ENCODE measurements around the gene MRPL14.

MRPL14 gene

DNA sequence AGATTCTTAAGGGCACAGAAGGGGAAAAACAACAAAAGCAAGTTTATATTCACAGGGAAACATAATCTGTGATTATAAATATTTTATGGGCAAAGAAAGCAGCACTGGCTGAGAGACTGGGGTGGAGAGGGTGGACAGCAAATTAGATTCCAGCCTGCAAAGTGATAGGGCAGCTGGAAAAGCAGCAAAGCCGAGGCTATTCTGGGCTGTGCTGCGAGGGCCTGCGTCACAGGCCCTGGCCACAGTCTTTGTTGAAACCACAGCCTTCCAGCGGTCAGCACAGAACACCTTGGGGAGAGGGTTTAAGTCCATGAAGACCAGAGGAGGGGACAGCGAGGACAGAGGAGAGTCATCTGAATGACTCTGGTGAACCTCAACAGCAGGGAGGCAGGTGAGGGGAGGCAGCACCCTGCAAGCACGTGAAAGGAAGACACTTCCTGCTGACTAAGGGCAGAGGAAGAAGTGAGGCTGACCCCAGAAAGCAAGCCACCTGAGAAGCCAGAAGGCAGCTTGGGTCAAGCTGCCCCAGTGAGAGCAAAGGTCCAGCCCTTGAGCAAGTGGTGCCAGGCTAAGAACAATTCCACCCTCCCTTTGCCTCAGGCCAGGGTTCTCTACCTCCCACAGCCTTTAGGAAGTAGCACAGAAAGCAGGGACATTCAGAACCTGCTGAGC, 17.1 kb downstream of the MRPL14 start:
- DNase-seq (ENCODE audit: low spot score) = no peak
- in situ Hi-C loops (cut with MboI; ENCODE audit: low pct_unique_long_range_greater_than_20kb, low sequenced_read_pairs, unreplicated experiment) = no loop called here
- no peak for TF ChIP-seq CTCF (IDR thresholded peaks at IDR 0.05; ENCODE audit: extremely low read depth, insufficient read depth, missing control alignments)

GRCh38 chr6:44109212-44109611, 18.0 kb downstream of the MRPL14 start:
- DNase-seq (ENCODE audit: low spot score) = no peak
- no peak for TF ChIP-seq CTCF (IDR thresholded peaks at IDR 0.05; ENCODE audit: extremely low read depth, insufficient read depth, missing control alignments)
- in situ Hi-C loops (cut with MboI; ENCODE audit: low pct_unique_long_range_greater_than_20kb, low sequenced_read_pairs, unreplicated experiment) = no loop called here

DNA sequence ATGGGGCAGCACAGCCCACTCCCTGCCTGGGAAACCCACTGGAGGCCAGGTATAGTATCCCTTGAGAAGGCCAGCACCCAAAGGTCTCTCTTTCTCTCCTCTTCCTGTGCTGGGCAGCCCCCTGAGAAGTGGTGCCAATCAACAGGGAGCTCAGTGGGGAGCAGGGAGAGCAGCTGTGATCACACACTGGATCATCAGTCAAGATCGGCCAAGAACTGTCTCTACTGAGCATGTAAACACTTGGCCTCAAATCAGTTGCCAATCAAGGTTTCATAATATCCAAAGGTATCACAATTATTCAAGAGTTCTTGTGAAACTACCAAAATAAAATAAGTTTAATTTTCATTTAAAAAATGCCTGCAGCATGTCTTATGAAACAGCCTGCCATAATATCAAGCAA, 18.8 kb downstream of the MRPL14 start:
- in situ Hi-C loops (cut with MboI; ENCODE audit: low pct_unique_long_range_greater_than_20kb, low sequenced_read_pairs, unreplicated experiment) = no loop called here
- no peak for DNase-seq (ENCODE audit: low spot score)
- no peak for TF ChIP-seq CTCF (IDR thresholded peaks at IDR 0.05; ENCODE audit: extremely low read depth, insufficient read depth, missing control alignments)

GRCh38 chr6:44107017-44107416, 20.2 kb downstream of the MRPL14 start:
- no peak for DNase-seq (ENCODE audit: low spot score)
- in situ Hi-C loops (cut with MboI; ENCODE audit: low pct_unique_long_range_greater_than_20kb, low sequenced_read_pairs, unreplicated experiment) = no loop called here
- TF ChIP-seq CTCF (IDR thresholded peaks at IDR 0.05; ENCODE audit: extremely low read depth, insufficient read depth, missing control alignments) = no peak

DNA sequence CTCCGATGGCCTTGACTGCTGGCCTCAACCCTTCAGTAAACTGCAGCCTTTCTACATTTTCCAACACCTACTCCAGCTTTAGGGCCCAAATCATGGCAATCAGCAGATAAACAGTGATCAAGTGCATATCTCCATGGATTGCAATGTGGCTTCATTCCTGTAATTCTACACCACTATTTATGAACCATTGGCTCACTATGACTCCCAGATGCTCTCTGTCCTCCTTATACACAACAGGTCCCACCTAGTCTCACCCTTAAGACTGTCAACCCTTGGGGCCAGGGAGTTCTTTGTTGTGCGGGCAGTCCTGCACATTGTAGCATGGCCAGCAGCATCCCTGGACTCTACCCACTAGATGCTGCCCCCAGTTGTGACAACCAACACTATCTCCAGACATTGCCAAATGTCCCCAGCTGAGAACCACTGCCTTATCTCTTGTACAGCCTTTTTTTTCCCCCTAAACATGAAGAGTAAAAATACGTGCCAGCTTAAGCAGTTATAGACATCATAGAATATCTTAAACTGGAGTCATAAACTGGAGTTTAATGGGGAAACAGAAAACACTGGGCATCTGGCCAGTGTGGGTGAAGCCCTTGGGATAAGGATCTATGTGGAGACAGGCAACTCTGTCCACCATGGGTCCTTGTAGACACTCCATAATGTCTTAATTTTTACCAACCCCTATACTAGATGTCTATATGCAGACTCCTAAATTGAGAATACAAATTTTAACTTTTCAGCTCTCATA, 21.1 kb downstream of the MRPL14 start:
- in situ Hi-C loops (cut with MboI; ENCODE audit: low pct_unique_long_range_greater_than_20kb, low sequenced_read_pairs, unreplicated experiment) = no loop called here

DNA sequence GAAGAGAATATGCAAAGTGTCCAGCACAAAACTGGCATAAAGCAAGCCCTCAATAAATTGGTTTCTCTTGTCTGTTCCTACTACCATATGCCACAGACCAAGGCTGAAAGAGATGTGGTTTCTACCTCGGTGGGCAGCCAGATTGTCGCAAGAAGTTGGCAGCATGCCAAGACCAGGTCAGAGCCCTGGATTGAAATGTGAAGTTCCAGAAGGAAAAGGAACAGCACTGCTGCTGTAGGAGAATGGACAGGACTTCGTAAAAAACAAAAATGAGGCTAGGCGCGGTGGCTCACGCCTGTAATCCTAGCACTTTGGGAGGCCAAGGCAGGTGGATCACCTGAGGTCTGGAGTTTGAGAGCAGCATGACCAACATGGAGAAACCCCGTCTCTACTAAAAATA, 22.1 kb downstream of the MRPL14 start:
- no peak for TF ChIP-seq CTCF (IDR thresholded peaks at IDR 0.05; ENCODE audit: extremely low read depth, insufficient read depth, missing control alignments)
- in situ Hi-C loops (cut with MboI; ENCODE audit: low pct_unique_long_range_greater_than_20kb, low sequenced_read_pairs, unreplicated experiment) = no loop called here
- DNase-seq (ENCODE audit: low spot score) = no peak

More for the DNA sequence above, 21.1 kb downstream of the MRPL14 start:
- no peak for TF ChIP-seq CTCF (IDR thresholded peaks at IDR 0.05; ENCODE audit: extremely low read depth, insufficient read depth, missing control alignments)
- no peak for DNase-seq (ENCODE audit: low spot score)
